NCI-H146 treated with DMSO at 0.1 percent for 48 hours (cell line): Measurements from ENCODE around the gene TNFRSF1B.
"Not testable (repeated sequence)": the region's sequence is repeated elsewhere in the genome, so short reads cannot be mapped to it uniquely, and the experiment has no call there.

Source experiments
- DNase-seq: peaks from one replicate; lab custom pipeline; 2025; ENCODE audit not compliant: unreplicated experiment; lab: John Stamatoyannopoulos, UW

TNFRSF1B gene

GRCh38 chr1:12215118-12215961, 48.5 kb downstream of the TNFRSF1B start:
- DNase-seq: no peak

GRCh38 chr1:12219800-12220199, 53.0 kb downstream of the TNFRSF1B start:
- no peak for DNase-seq

- DNase-seq: no peak
Measured at GRCh38 chr1:12220890-12221289, 54.1 kb downstream of the TNFRSF1B start.

GRCh38 chr1:12222700-12223099, 55.9 kb downstream of the TNFRSF1B start:
- not testable (repeated sequence) for DNase-seq

GRCh38 chr1:12224092-12224491, 57.3 kb downstream of the TNFRSF1B start:
- not testable (repeated sequence) for DNase-seq

- DNase-seq: no peak
Measured at GRCh38 chr1:12228979-12229378, 62.2 kb downstream of the TNFRSF1B start.

- DNase-seq: no peak
Measured at GRCh38 chr1:12229386-12229834, 62.6 kb downstream of the TNFRSF1B start.

- DNase-seq: no peak
Measured at GRCh38 chr1:12229835-12230548, 63.2 kb downstream of the TNFRSF1B start, which contains the start of gene VPS13D. Gene VPS13D (plus strand): TSS chr1:12230030. CDS start chr1:12234267, 4,237 bp downstream.

- DNase-seq: no peak
Measured at GRCh38 chr1:12230549-12231275, 63.9 kb downstream of the TNFRSF1B start.

- DNase-seq: no peak
Measured at GRCh38 chr1:12231276-12231595, 64.4 kb downstream of the TNFRSF1B start.

- DNase-seq: no peak
Measured at GRCh38 chr1:12232221-12232620, 65.4 kb downstream of the TNFRSF1B start.

- DNase-seq: no peak
Measured at GRCh38 chr1:12244078-12244477, 77.3 kb downstream of the TNFRSF1B start.

- no peak for DNase-seq
Measured at GRCh38 chr1:12244585-12244984, 77.8 kb downstream of the TNFRSF1B start.

- no peak for DNase-seq
Measured at GRCh38 chr1:12245116-12245515, 78.3 kb downstream of the TNFRSF1B start.

- no peak for DNase-seq
Measured at GRCh38 chr1:12245733-12246132, 78.9 kb downstream of the TNFRSF1B start.

- DNase-seq: no peak
Measured at GRCh38 chr1:12246584-12246983, 79.8 kb downstream of the TNFRSF1B start.

GRCh38 chr1:12249181-12249580, 82.4 kb downstream of the TNFRSF1B start:
- no peak for DNase-seq

- no peak for DNase-seq
Measured at GRCh38 chr1:12249748-12250147, 83.0 kb downstream of the TNFRSF1B start.

GRCh38 chr1:12251442-12251841, 84.7 kb downstream of the TNFRSF1B start:
- DNase-seq: no peak

- DNase-seq: no peak
Measured at GRCh38 chr1:12255913-12256312, 89.1 kb downstream of the TNFRSF1B start.

GRCh38 chr1:12258272-12258671, 91.5 kb downstream of the TNFRSF1B start:
- no peak for DNase-seq
